NT2/D1 (cell line): Measurements from ENCODE around the gene SSR2.
A peak's percentile ranks its signal among the peaks of the same experiment; 100 is the strongest.

ENCODE experiments used
- DNase-seq: peaks from one replicate; pipeline ENCODE4 v3.0.0-alpha.2; 2011; ENCODE audit warnings: low read depth, low spot score
- H3K27me3 ChIP-seq: 2 replicates; pipeline ENCODE4 v1.6.0; 2011; ENCODE audit warnings: mild to moderate bottlenecking; ENCODE audit not compliant: insufficient read length, insufficient read depth
- H3K36me3 ChIP-seq: 2 replicates; pipeline ENCODE4 v1.6.1; 2011; ENCODE audit warnings: mild to moderate bottlenecking, low read length, mixed read lengths; ENCODE audit not compliant: insufficient read depth, insufficient read length
- H3K4me1 ChIP-seq: 2 replicates; pipeline ENCODE4 v1.5.1; 2011; ENCODE audit not compliant: insufficient read depth, insufficient read length
- H3K4me3 ChIP-seq: 2 replicates; pipeline ENCODE4 v1.5.1; 2011; ENCODE audit warnings: low read depth; ENCODE audit not compliant: insufficient read length
- H3K9ac ChIP-seq: 2 replicates; pipeline ENCODE4 v1.6.0; 2011; ENCODE audit warnings: low read depth; ENCODE audit not compliant: insufficient read length
- H3K9me3 ChIP-seq: 2 replicates; pipeline ENCODE4 v1.5.1; 2011; ENCODE audit warnings: mild to moderate bottlenecking, low read length; ENCODE audit not compliant: insufficient read depth
- SUZ12 ChIP-seq: IDR thresholded peaks from 2 replicates; pipeline ENCODE4 v1.6.1; 2011; ENCODE audit not compliant: insufficient read length, insufficient read depth; ENCODE audit errors: extremely low read depth
- YY1 ChIP-seq: IDR thresholded peaks from 2 replicates; pipeline ENCODE4 v1.6.1; 2011; ENCODE audit not compliant: insufficient read length, insufficient read depth
- ZNF274 ChIP-seq: IDR thresholded peaks from 2 replicates; pipeline ENCODE4 v1.6.1; 2011; ENCODE audit warnings: mild to moderate bottlenecking, low read depth, low read length

Gene SSR2

GRCh38 chr1:155975375-155976061, 45.2 kb downstream of the SSR2 start:
- DNase-seq, result no peak

GRCh38 chr1:155974208-155975115, 46.3 kb downstream of the SSR2 start:
- Histone ChIP-seq H3K9me3 (no peaks in the 10 kb centered on the region), H3K4me1 (peaks cover 47% of the 10 kb centered on the region), H3K9ac (peak overlapping the region; percentile 96), H3K4me3 (peak overlapping the region; percentile 87), H3K27me3 (no peaks in the 10 kb centered on the region), H3K36me3 (peaks cover 30% of the 10 kb centered on the region)
- no peak for DNase-seq
- TF ChIP-seq ZNF274 (no peak), SUZ12 (no peak), YY1 (no peak)

More at GRCh38 chr1:155975375-155976061, 45.2 kb downstream of the SSR2 start:
- H3K36me3 ChIP-seq, result peaks cover 22% of the 10 kb centered on the region
- peak overlapping the region; percentile 87 for H3K4me3 ChIP-seq
- H3K9ac ChIP-seq, result peak overlapping the region; percentile 96
- no peak for TF ChIP-seq ZNF274
- no peak for TF ChIP-seq YY1
- no peak for TF ChIP-seq SUZ12
- no peaks in the 10 kb centered on the region for H3K9me3 ChIP-seq
- peaks cover 47% of the 10 kb centered on the region for H3K4me1 ChIP-seq
- no peaks in the 10 kb centered on the region for H3K27me3 ChIP-seq

GRCh38 chr1:155973723-155974122, 47.0 kb downstream of the SSR2 start:
- H3K27me3 ChIP-seq, result no peaks in the 10 kb centered on the region
- no peaks in the 10 kb centered on the region for H3K9me3 ChIP-seq
- DNase-seq, result no peak
- H3K36me3 ChIP-seq, result peaks cover 37% of the 10 kb centered on the region
- H3K4me3 ChIP-seq, result no peak overlapping the region
- no peak for TF ChIP-seq ZNF274
- no peak for TF ChIP-seq SUZ12
- TF ChIP-seq YY1, result no peak
- peaks cover 54% of the 10 kb centered on the region for H3K4me1 ChIP-seq
- no peak overlapping the region for H3K9ac ChIP-seq

- H3K4me1 ChIP-seq, result peaks cover 61% of the 10 kb centered on the region
- peak overlapping the region; percentile 43 for H3K9ac ChIP-seq
These were observed 48.6 kb downstream of the SSR2 start for GRCh38 chr1:155971910-155972809.

GRCh38 chr1:155970531-155971167, 50.1 kb downstream of the SSR2 start:
- no peak overlapping the region for H3K4me3 ChIP-seq
- H3K9ac ChIP-seq, result peak overlapping the region; percentile 53
- H3K9me3 ChIP-seq, result no peaks in the 10 kb centered on the region
- H3K27me3 ChIP-seq, result no peaks in the 10 kb centered on the region
- TF ChIP-seq SUZ12 (no peak), ZNF274 (no peak), YY1 (no peak)
- peaks cover 68% of the 10 kb centered on the region for H3K36me3 ChIP-seq
- H3K4me1 ChIP-seq, result peaks cover 57% of the 10 kb centered on the region
- no peak for DNase-seq

More at GRCh38 chr1:155971910-155972809, 48.6 kb downstream of the SSR2 start:
- H3K36me3 ChIP-seq, result peaks cover 52% of the 10 kb centered on the region
- H3K9me3 ChIP-seq, result no peaks in the 10 kb centered on the region
- no peak for DNase-seq
- TF ChIP-seq SUZ12 (no peak), YY1 (no peak), ZNF274 (no peak)
- H3K27me3 ChIP-seq, result no peaks in the 10 kb centered on the region
- H3K4me3 ChIP-seq, result no peak overlapping the region

GRCh38 chr1:155969377-155969791, 51.4 kb downstream of the SSR2 start:
- Histone ChIP-seq H3K27me3 (no peaks in the 10 kb centered on the region), H3K36me3 (peaks cover 79% of the 10 kb centered on the region), H3K4me3 (no peak overlapping the region), H3K4me1 (peaks cover 44% of the 10 kb centered on the region), H3K9ac (peak overlapping the region; percentile 12), H3K9me3 (no peaks in the 10 kb centered on the region)
- DNase-seq, result no peak
- no peak for TF ChIP-seq SUZ12
- no peak for TF ChIP-seq ZNF274
- no peak for TF ChIP-seq YY1
